Measurements from ENCODE around the gene C5orf63. TPM values are rescaled to one million over a fixed set of nuclear protein-coding genes. Genes with fewer than 3 reads are reported as not detected.

Gene C5orf63
- total and polyA plus RNA-seq, 9 of the 15 experiments (the other 6 are each of a cell fraction or from before 2014, with no cell fraction given): 1.8 to 24.6 (median 6.2) TPM

DNA sequence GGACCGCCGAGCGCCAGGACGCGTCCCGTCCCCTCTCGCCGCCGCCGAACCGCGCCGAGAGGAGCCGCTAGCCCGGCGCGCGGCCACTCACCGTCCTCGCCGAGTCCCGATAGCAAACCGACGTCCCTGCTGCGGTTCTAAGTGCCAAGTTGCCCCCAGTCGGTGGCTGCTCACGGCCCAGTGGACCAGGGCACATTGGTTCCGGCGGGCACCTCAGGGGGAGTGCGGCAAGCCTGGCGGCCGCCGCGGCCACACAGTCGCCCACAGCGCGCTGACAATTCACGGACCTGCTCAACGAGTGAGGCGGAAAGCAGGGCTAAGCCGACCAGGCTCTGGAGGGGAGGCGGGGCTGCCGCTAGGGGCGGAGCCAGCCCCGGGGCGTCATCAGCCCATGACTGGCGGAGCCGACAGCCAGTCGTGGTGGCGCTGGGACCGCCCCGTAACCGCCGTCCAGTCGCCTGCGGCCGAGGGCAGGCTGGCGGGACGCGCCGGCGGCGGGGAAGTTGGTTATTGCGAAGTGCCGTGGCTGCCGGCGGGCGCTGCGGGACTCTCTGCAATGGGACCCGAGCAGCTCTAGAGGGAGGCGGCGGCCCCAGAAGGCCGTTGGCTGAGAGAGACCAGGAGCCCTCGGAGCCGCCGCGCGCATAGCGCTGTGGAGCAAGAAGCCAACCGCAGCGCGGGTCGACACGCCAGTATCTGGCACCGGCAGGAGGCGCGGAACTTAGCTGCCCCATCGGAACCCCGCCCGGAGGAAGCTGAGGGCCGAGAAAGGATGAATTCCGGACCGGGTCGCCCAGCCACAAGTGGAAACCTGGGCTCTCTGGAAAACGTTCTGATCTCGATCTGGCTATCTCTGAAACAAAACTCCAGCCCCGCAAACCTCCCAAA lies 42.8 kb downstream of the C5orf63 start, which contains the start of gene MARCHF3:
TSS of gene MARCHF3 (minus strand) at position 300 of the 888 bp plus-strand sequence. CDS start 112,387 bp downstream, outside the sequence.
- Histone ChIP-seq H2AFZ (ENCODE audit: low read depth, low read length) (peak within 1 kb of the TSS; percentile 98), H3K9me1 (ENCODE audit: control insufficient read depth, insufficient read depth, low read length) (no peaks in the 10 kb centered on the region), H3K79me2 (ENCODE audit: control insufficient read depth, insufficient read depth, low read length) (peaks cover 61% of the 10 kb centered on the region), H3K9ac (ENCODE audit: insufficient read depth in 1 of 2, low read depth in 2 of 2, low read length in 2 of 2) (peak within 1 kb of the TSS; percentile 89 to 99), H3K4me2 (ENCODE audit: insufficient read depth, low read length) (peak within 1 kb of the TSS; percentile 78), H3K36me3 (ENCODE audit: control insufficient read depth, insufficient read depth, low read length) (no peaks in the 10 kb centered on the region), H3K27me3 (ENCODE audit: control insufficient read depth in 2 of 2, insufficient read depth in 2 of 2, low read length in 2 of 2) (no peaks in the 10 kb centered on the region), H3K4me1 (replicated peaks in 1 of 2; ENCODE audit: control insufficient read depth in 2 of 2, insufficient read depth in 2 of 2, low read length in 2 of 2) (peaks cover 26 to 31% of the 10 kb centered on the region in 2 experiments), H4K20me1 (replicated peaks; ENCODE audit: control insufficient read depth, insufficient read depth, low read length) (peaks cover 7% of the 10 kb centered on the region), H3K9me3 (replicated peaks; ENCODE audit: control insufficient read depth, insufficient read depth, low read depth, low read length) (no peaks in the 10 kb centered on the region), H3K4me3 (peak within 1 kb of the TSS; percentile 89), H3K27ac (ENCODE audit: extremely low read depth, low read depth, low read length) (peak within 1 kb of the TSS; percentile 89)
- POLR2A ChIA-PET: interaction anchor here (0.6 to 2.2 kb wide), 11 partner anchors 10 to 165 kb away, joined by 3 to 11 read pairs (median 4); no protein-coding TSS in a partner anchor
- DNase-seq (ENCODE audit: extremely low read depth in 1 of 4, low spot score in 3 of 4) (peak; percentile 97 to 98 (median 98)), ATAC-seq (peak; percentile 94), FAIRE-seq (peak; percentile 83)
- in situ Hi-C loops (cut with MboI) (no loop called here), intact Hi-C loops (cut with micrococcal nuclease) (loop anchor here (1.0 to 5.0 kb wide), 5 partner anchors 54 to 353 kb away; no protein-coding TSS in a partner anchor)
- CTCF ChIA-PET (ENCODE audit: low intra/inter-chr PET ratio): no interaction called here
- under 1% methylated on average over 55 of the region's 97 CpGs for WGBS (ENCODE audit: insufficient coverage, low coverage, missing lambda C conversion rate)
- BruUV-seq (replicated peaks): TSS peak; percentile 86
- peak; percentile 37 to 40; a peak in 2 of 4 replicates for TF ChIP-seq MAZ (CRISPR knock-in tag; conservative IDR thresholded peaks at IDR 0.05 in 1 of 2, IDR thresholded peaks at IDR 0.05 in 1 of 2)
- peak; percentile 51 for TF ChIP-seq NFIC (IDR thresholded peaks at IDR 0.05)
- TF ChIP-seq, protein P1, sequence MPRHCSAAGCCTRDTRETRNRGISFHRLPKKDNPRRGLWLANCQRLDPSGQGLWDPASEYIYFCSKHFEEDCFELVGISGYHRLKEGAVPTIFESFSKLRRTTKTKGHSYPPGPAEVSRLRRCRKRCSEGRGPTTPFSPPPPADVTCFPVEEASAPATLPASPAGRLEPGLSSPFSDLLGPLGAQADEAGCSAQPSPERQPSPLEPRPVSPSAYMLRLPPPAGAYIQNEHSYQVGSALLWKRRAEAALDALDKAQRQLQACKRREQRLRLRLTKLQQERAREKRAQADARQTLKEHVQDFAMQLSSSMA (CRISPR knock-in tag; IDR thresholded peaks at IDR 0.05): no peak; the same call in 1 of the 2 replicates
- peak; percentile 99 for TF ChIP-seq POLR2G (IDR thresholded peaks at IDR 0.05; ENCODE audit: low read depth, low read length)
- TF ChIP-seq ZEB2 (IDR thresholded peaks at IDR 0.05): peak; percentile 17; the same call in 1 of the 2 replicates
- TF ChIP-seq ETS1 (conservative IDR thresholded peaks at IDR 0.05; ENCODE audit: control insufficient read depth, low read depth, low read length): peak; percentile 28; the same call in 1 of the 2 replicates
- TF ChIP-seq KDM4B (IDR thresholded peaks at IDR 0.05; ENCODE audit: borderline replicate concordance in 2 of 2, low read depth in 1 of 2): 0 out of 4 replicates have a peak, but pooled peaks of 1 of the 2 experiments have one; percentile 3
- peak; percentile 81; the same call in 1 of the 2 replicates for TF ChIP-seq PHF8 (IDR thresholded peaks at IDR 0.05; ENCODE audit: borderline replicate concordance, low read length)
- TF ChIP-seq KLF6 (CRISPR knock-in tag; IDR thresholded peaks at IDR 0.05; ENCODE audit: borderline replicate concordance): no peak
- peak; percentile 35; the same call in 1 of the 2 replicates for TF ChIP-seq ATF1 (CRISPR knock-in tag; IDR thresholded peaks at IDR 0.05)
- peak; percentile 95 for TF ChIP-seq ATF1 (tag; IDR thresholded peaks at IDR 0.05)
- TF ChIP-seq, protein P2, sequence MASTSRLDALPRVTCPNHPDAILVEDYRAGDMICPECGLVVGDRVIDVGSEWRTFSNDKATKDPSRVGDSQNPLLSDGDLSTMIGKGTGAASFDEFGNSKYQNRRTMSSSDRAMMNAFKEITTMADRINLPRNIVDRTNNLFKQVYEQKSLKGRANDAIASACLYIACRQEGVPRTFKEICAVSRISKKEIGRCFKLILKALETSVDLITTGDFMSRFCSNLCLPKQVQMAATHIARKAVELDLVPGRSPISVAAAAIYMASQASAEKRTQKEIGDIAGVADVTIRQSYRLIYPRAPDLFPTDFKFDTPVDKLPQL (IDR thresholded peaks at IDR 0.05; ENCODE audit: extremely low read depth, insufficient read length): no peak
- no peak for TF ChIP-seq SRSF1 (IDR thresholded peaks at IDR 0.05; ENCODE audit: low read depth, low read length)
- no peak for TF ChIP-seq MEF2A (IDR thresholded peaks at IDR 0.05; ENCODE audit: control insufficient read depth, low read depth, low read length)
- no peak for TF ChIP-seq HIVEP1 (CRISPR knock-in tag; IDR thresholded peaks at IDR 0.05)
- TF ChIP-seq NR1H2 (CRISPR knock-in tag; IDR thresholded peaks at IDR 0.05): peak; percentile 48; the same call in 1 of the 2 replicates
- TF ChIP-seq JUN (IDR thresholded peaks at IDR 0.05; ENCODE audit: borderline replicate concordance, low read depth, low read length): 0 out of 2 replicates have a peak, but pooled peaks have one; percentile 43
- TF ChIP-seq JUN (CRISPR knock-in tag; IDR thresholded peaks at IDR 0.05; ENCODE audit: borderline replicate concordance): no peak
- TF ChIP-seq SPI1 (IDR thresholded peaks at IDR 0.05; ENCODE audit: borderline replicate concordance, low read depth, low read length): no peak
